CD4-positive, alpha-beta T cell treated with Interleukin-4 for 4 hours (primary cell): ENCODE measurements around the gene ATP6V0C.

ENCODE experiments used
- DNase-seq: peaks from one replicate; pipeline ENCODE4 v3.0.0-alpha.2; 2020

Gene ATP6V0C

DNA sequence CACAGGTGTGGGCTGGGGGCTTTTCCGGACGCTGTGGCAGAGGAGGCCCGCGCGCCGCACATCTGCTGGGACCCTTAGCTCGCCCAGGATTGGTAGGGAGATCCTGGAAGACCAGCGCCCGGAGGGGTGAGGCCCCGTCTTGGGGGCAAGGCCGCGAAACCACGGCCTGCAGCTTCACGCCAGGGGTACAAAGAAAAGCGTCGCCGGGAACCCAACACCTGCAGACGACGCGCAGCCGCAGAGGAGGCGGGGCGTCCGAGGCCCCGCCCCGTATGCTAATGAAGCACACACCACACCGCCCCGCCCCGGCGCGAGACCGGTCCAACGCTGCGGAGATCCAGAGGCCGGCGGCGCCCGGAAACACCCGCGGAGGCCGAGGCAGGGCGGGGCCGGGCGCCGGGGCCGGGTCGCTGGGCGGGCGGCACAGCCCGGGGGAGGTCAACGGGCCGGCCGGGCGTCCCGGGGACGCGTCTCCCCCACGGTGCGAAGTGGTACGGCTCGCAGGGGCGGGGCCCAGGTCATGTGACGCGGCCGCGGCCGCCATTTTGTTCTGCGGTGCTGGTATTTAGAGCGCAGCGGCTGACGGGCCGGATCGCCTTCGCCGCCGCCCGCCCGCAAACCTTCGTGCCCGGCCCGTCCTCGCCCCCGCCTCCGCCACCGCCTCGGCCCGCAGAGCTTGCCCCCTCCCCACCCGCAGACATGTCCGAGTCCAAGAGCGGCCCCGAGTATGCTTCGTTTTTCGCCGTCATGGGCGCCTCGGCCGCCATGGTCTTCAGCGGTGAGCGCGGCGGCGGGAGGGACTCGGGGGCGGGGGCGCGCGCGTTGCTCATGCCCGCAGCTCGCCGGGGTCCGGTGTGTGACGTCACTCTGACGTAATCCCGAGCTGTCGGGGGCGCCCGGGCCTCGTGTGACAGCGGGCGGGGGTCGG is at the start of gene ATP6V0C:
Gene ATP6V0C, plus strand, starts transcription at position 548 of the 928 bp plus-strand sequence. Its CDS starts 152 bp downstream, at position 700.
- DNase-seq: peak; percentile 91

- DNase-seq: no peak
Observed at GRCh38 chr16:2464333-2464732, 49.4 kb upstream of the ATP6V0C start.

DNA sequence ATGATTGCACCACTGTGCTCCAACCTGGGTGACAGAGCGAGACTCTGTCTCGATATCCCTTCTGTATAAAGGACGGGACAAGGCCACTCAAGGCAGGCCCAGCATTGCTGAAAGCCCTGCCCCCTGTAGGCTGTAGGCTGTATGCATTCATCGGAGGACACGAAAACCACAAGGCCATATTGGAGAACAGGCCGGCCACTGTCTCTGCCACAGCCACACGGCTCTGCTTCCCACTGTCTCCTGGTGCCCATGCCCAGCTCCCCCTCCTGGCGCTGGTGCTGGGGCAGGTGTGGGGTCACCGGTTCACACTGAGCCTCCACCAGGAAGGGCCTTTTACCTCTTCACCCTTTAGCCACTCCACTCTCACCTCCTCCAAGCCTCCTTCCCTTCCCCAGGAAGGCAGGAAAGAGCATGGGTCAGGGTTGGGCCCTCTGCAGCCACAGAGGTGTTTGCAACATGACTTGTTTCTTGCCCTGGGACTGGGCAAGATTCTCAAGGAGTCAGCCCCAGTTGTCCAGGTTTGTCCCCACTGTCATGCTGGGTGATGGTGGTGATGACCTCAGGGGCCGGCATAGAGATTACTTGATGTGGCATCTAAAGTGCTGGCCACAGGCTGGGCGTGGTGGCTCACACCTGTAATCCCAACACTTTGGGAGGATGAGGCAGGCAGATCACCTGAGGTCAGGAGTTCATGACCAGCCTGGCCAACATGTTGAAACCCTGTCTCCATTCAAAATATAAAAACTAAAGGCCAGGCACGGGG is 47.9 kb upstream of the ATP6V0C start:
- no peak for DNase-seq

GRCh38 chr16:2466667-2467527 is 46.9 kb upstream of the ATP6V0C start:
- no peak for DNase-seq

DNA sequence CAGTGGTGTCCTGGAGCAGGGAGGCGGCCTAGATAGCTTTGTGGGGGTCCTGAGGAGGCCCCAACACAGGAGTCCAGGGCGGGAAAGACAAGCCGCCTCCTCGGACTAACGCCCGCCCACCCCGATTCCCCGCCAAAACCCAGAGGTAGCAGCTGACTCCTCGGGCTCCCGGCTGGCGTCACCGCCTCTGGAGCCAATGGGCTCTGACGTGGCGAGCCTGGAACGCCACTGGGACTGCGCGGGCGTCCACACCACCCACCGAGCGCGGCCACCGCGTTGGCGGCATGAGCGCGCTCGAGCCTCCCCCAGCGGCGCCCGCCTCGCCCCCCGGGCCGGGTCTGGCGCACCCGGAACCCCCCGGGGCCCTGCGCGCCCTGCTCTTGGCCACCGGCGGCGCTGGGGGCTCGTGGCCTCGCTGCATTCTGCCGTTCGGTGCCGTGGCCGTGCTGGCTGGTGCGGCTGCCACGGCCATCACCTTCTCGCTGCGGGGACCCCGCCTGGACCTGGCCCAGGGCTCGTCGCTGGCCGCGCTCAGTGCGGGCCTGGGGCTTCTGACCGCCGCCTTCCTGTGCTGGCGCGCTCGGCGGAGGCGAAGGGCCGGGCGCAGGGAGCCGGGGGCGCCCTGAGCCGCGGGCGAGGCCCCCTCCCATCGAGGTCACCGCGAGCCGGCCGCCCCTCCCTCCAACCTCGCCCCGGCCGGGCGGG is 46.1 kb upstream of the ATP6V0C start:
- no peak for DNase-seq

GRCh38 chr16:2468233-2468724 is 45.5 kb upstream of the ATP6V0C start:
- no peak for DNase-seq

- no peak for DNase-seq
Observed at GRCh38 chr16:2468725-2469398, 44.9 kb upstream of the ATP6V0C start.

GRCh38 chr16:2469399-2470233 is 44.1 kb upstream of the ATP6V0C start:
- no peak for DNase-seq

- DNase-seq: no peak
Observed at GRCh38 chr16:2470234-2470601, 43.5 kb upstream of the ATP6V0C start.

- no peak for DNase-seq
Observed at GRCh38 chr16:2470603-2471015, 43.1 kb upstream of the ATP6V0C start.

- DNase-seq: no peak
Observed at GRCh38 chr16:2471016-2471652, 42.6 kb upstream of the ATP6V0C start, which contains the start of gene NTN3. NTN3 (plus strand) TSS chr16:2471297; CDS start chr16:2471702, 405 bp downstream.

DNA sequence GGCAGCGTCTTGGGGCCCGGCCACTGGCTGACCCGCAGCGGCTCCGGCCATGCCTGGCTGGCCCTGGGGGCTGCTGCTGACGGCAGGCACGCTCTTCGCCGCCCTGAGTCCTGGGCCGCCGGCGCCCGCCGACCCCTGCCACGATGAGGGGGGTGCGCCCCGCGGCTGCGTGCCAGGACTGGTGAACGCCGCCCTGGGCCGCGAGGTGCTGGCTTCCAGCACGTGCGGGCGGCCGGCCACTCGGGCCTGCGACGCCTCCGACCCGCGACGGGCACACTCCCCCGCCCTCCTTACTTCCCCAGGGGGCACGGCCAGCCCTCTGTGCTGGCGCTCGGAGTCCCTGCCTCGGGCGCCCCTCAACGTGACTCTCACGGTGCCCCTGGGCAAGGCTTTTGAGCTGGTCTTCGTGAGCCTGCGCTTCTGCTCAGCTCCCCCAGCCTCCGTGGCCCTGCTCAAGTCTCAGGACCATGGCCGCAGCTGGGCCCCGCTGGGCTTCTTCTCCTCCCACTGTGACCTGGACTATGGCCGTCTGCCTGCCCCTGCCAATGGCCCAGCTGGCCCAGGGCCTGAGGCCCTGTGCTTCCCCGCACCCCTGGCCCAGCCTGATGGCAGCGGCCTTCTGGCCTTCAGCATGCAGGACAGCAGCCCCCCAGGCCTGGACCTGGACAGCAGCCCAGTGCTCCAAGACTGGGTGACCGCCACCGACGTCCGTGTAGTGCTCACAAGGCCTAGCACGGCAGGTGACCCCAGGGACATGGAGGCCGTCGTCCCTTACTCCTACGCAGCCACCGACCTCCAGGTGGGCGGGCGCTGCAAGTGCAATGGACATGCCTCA is 41.9 kb upstream of the ATP6V0C start:
- no peak for DNase-seq

GRCh38 chr16:2472488-2472864 is 41.3 kb upstream of the ATP6V0C start:
- no peak for DNase-seq

DNA sequence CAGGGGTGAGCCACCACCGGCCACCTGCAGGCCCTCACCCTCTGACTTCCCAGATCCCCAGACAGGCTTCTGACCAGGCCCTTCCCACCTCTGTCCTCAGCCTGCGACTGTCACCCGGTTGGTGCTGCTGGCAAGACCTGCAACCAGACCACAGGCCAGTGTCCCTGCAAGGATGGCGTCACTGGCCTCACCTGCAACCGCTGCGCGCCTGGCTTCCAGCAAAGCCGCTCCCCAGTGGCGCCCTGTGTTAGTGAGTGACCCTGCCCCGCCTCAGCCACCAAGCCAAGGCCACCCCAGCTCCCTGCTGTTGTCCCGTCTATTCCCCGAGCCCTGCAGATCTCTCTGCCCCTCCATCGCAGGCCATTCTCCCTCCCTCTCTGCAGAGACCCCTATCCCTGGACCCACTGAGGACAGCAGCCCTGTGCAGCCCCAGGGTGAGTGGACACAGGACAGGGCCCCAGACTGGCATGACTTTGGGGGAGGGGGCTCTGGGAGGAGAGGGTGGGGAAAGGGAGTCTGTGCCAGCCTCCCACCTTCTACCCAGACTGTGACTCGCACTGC is 40.8 kb upstream of the ATP6V0C start:
- DNase-seq: no peak

GRCh38 chr16:2473446-2473926 is 40.3 kb upstream of the ATP6V0C start:
- DNase-seq: peak; percentile 12

DNA sequence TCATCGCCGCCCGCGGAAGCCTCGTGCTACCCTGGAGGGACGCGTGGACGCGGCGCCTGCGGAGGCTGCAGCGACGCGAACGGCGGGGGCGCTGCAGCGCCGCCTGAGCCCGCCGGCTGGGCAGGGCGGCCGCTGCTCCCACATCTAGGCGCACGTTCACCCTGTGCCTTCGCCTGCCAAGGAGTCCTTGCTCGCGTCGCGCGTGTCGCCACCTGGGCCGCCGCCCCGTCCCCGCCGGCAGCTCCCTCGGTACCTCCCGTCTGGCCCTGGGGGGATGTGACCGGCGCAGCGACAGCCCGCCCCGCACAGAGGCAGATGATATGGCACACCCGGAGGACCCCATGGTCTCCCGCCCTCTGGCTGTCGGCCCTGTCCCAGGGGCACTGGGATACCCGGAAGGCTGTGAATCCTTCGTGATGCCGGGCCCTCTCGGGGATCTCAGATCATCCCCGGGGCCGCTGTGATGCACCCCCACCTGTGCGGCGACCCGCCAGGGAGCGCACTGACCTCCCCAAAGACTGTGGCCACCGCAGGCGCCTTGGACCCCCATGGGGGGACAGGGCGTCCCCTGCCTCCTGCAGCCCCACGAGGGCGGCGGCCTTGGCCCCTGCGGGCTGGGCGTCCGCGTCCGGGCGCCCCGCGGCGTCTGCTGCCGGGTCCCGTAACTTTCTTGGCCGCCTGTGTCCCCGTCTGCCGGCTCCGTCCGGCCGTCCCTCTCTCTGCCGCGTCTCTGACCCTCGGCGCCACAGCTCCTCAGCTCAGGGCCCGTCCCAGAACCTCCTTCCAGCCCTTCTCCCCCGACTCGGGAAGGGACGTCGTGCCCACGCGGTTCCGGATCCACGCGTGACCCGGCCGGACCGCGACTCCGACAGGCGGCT is 39.5 kb upstream of the ATP6V0C start:
- DNase-seq: peak; percentile 48

GRCh38 chr16:2474877-2475412 is 38.8 kb upstream of the ATP6V0C start, which contains the start of gene TBC1D24:
TBC1D24 (plus strand) TSS chr16:2475127; CDS start chr16:2496149, 21,022 bp downstream.
- DNase-seq: peak; percentile 73
